Activated CD4-positive, alpha-beta memory T cell treated with anti-CD3 and anti-CD28 coated beads for 36 hours (primary cell): ENCODE results near the gene HNRNPA1. TPM values are rescaled to one million over a fixed set of nuclear protein-coding genes. Genes with fewer than 3 reads are reported as not detected.
A peak's percentile ranks its signal among the peaks of the same experiment; 100 is the strongest.
"Not testable (repeated sequence)": the region's sequence is repeated elsewhere in the genome, so short reads cannot be mapped to it uniquely, and the experiment has no call there.

Experiments
- CTCF ChIA-PET: fragments of 350-600 bp; sonication (Branson Sonifier 250); formaldehyde crosslinking; loops from one replicate; lab custom pipeline; 2021; ENCODE audit warnings: antibody characterized with exemption, inconsistent platforms; lab: Charles Lee
- POLR2A ChIA-PET: fragments of 350-600 bp; sonication (Branson Sonifier 250); formaldehyde crosslinking; loops from one replicate; lab custom pipeline; 2021; ENCODE audit warnings: antibody characterized with exemption; lab: Charles Lee
- DNase-seq: peaks from one replicate; pipeline ENCODE4 v3.0.0-alpha.2; 2020
- H3K27ac Mint-ChIP-seq: one replicate; pipeline ENCODE4 v1.8.0; 2021; ENCODE audit warnings: mixed read lengths
- H3K27me3 Mint-ChIP-seq: one replicate; pipeline ENCODE4 v1.8.0; 2021; ENCODE audit warnings: mixed read lengths
- H3K36me3 Mint-ChIP-seq: one replicate; pipeline ENCODE4 v1.8.0; 2021; ENCODE audit warnings: mixed read lengths
- H3K4me1 Mint-ChIP-seq: one replicate; pipeline ENCODE4 v1.8.0; 2021; ENCODE audit warnings: low read depth, mixed read lengths
- H3K4me3 Mint-ChIP-seq: one replicate; pipeline ENCODE4 v1.8.0; 2021; ENCODE audit warnings: mild to moderate bottlenecking, mixed read lengths
- H3K9me3 Mint-ChIP-seq: one replicate; pipeline ENCODE4 v1.8.0; 2021; ENCODE audit warnings: mixed read lengths
- intact Hi-C: fragments of 100-400 bp; cut with micrococcal nuclease; formaldehyde crosslinking; loops from one replicate; pipeline ENCODE4 v1.15.1; 2023
- total RNA-seq, 2 experiments: library from RNA; stranded (reverse); gene quantifications; one replicate each; pipeline ENCODE4 v1.2.3, GENCODE V29; 2021

HNRNPA1 gene
- total RNA-seq, 2 experiments from 2014 or later = 2,070 to 2,080 TPM

- no peaks in the 10 kb centered on the region for H3K36me3 Mint-ChIP-seq
- POLR2A ChIA-PET = no interaction called here
Measured at GRCh38 chr12:54298904-54299303, 18.4 kb downstream of the HNRNPA1 start.

DNA sequence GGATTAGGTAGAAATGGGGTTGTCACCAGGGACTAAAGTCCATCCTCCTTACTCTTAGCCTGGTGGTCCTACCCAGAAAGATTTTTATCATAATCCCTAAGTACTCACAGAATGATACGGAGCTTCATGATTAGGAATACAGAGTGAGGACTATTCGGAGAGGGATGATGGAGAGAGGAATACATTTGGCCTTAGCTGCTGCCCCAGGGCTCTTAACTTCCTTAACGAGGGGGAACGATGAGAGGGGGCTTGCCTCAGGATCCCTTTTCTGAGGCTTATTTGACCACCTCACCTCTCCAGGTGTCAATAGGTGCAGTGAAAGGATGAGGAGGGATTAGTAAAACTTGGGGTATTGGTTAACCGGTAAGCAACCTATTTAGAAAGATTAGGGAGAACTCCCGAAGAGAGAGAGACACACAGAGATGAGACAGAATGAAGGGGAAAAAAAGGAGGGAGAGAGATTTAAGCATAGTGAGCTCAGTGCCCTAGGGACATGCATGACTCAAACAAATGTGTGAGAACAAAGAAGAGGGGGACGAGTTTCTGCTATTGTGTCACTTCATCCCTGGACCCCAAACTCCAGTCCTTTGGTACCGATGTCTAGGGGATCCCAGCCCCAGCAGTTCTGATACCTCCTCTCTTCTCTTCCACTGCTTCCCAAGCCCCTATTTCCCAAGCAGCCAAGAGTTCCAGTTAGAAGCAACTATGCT lies 19.1 kb downstream of the HNRNPA1 start:
- intact Hi-C loops = no loop called here
- Mint-ChIP-seq H3K9me3 (no peaks in the 10 kb centered on the region), H3K27ac (no peak overlapping the region), H3K4me1 (peaks cover 9% of the 10 kb centered on the region), H3K27me3 (peaks cover 46% of the 10 kb centered on the region), H3K36me3 (no peaks in the 10 kb centered on the region), H3K4me3 (no peak overlapping the region)
- ChIA-PET CTCF (interaction anchor here (0.6 to 11.4 kb wide), 11 partner anchors 10 to 100 kb away, joined by 3 to 101 read pairs (median 5); partner anchors contain the start of gene COPZ1), POLR2A (interaction anchor here (0.9 kb wide), 1 partner anchor 25 kb away, joined by 3 read pairs; the partner anchor contains the start of gene COPZ1)
- DNase-seq = no peak

More at GRCh38 chr12:54298904-54299303, 18.4 kb downstream of the HNRNPA1 start:
- Mint-ChIP-seq H3K27me3 (peaks cover 40% of the 10 kb centered on the region), H3K9me3 (no peaks in the 10 kb centered on the region), H3K4me3 (no peak overlapping the region), H3K27ac (no peak overlapping the region), H3K4me1 (peaks cover 7% of the 10 kb centered on the region)
- CTCF ChIA-PET = interaction anchor here (0.6 to 11.4 kb wide), 11 partner anchors 9 to 101 kb away, joined by 3 to 101 read pairs (median 5); partner anchors contain the start of gene COPZ1
- intact Hi-C loops = no loop called here
- no peak for DNase-seq

GRCh38 chr12:54300225-54300731 lies 19.8 kb downstream of the HNRNPA1 start:
- ChIA-PET POLR2A (interaction anchor here (0.9 kb wide), 1 partner anchor 25 kb away, joined by 3 read pairs; the partner anchor contains the start of gene COPZ1), CTCF (interaction anchor here (0.9 to 4.0 kb wide), 7 partner anchors 14 to 92 kb away, joined by 3 to 13 read pairs (median 5); partner anchors contain the start of gene COPZ1)
- no peak overlapping the region for H3K27ac Mint-ChIP-seq
- intact Hi-C loops = no loop called here
- peaks cover 9% of the 10 kb centered on the region for H3K4me1 Mint-ChIP-seq
- H3K36me3 Mint-ChIP-seq = no peaks in the 10 kb centered on the region
- no peak for DNase-seq
- H3K27me3 Mint-ChIP-seq = peaks cover 47% of the 10 kb centered on the region
- H3K4me3 Mint-ChIP-seq = no peak overlapping the region
- no peaks in the 10 kb centered on the region for H3K9me3 Mint-ChIP-seq

DNA sequence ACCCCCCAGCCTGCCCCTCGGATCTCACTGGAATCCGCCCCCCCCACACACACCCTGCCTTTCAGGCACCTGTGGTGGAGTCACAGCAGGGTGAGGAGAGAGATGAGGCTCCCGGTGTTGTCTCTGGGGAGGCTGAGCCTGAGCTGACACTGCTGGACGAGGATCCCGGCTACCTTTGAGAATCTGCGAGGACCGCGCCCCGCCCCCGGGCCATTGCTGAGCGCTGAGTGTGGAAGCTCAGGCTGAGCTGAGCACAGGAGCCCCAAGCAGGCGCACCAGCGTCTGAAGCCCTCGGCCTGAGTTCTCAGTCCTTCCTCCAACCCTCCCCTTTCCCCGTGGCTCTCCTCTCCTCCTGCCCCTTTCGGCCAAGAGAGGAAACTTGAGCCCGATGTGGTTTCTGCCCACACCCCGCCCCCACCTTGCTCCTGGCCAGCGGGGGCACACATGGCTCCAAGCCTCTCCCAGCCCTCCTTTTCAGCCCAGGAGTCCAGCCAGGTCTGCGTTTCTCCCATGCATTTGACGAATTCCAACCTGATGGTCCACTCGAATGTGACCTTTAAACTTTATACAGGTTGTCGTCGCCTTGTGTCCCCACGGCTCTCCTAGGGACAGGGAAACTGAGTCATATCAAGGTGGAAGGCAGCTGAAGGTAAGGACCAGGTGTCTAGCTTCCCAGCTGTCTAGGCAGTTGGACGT lies 20.4 kb downstream of the HNRNPA1 start, which contains the start of gene NFE2:
TSS of gene NFE2 (minus strand) at position 284 of the 696 bp plus-strand sequence. CDS start 5,767 bp downstream, outside the sequence.
- peaks cover 47% of the 10 kb centered on the region for H3K27me3 Mint-ChIP-seq
- POLR2A ChIA-PET = no interaction called here
- H3K9me3 Mint-ChIP-seq = no peaks in the 10 kb centered on the region
- H3K27ac Mint-ChIP-seq = no peak within 1 kb of the TSS
- DNase-seq = peak; percentile 56
- intact Hi-C loops = no loop called here
- no peaks in the 10 kb centered on the region for H3K36me3 Mint-ChIP-seq
- peak within 1 kb of the TSS; percentile 21 for H3K4me3 Mint-ChIP-seq
- CTCF ChIA-PET = interaction anchor here (1.0 to 4.0 kb wide), 6 partner anchors 14 to 98 kb away, joined by 3 to 13 read pairs (median 5); partner anchors contain the start of gene COPZ1
- peaks cover 9% of the 10 kb centered on the region for H3K4me1 Mint-ChIP-seq

GRCh38 chr12:54301428-54302048 lies 21.0 kb downstream of the HNRNPA1 start:
- DNase-seq = no peak
- H3K4me1 Mint-ChIP-seq = peaks cover 9% of the 10 kb centered on the region
- peaks cover 47% of the 10 kb centered on the region for H3K27me3 Mint-ChIP-seq
- H3K4me3 Mint-ChIP-seq = no peak overlapping the region
- H3K36me3 Mint-ChIP-seq = no peaks in the 10 kb centered on the region
- CTCF ChIA-PET = interaction anchor here (1.0 to 4.0 kb wide), 7 partner anchors 8 to 98 kb away, joined by 3 to 13 read pairs (median 4); partner anchors contain the start of gene COPZ1
- POLR2A ChIA-PET = no interaction called here
- no peaks in the 10 kb centered on the region for H3K9me3 Mint-ChIP-seq
- intact Hi-C loops = no loop called here
- H3K27ac Mint-ChIP-seq = no peak overlapping the region

DNA sequence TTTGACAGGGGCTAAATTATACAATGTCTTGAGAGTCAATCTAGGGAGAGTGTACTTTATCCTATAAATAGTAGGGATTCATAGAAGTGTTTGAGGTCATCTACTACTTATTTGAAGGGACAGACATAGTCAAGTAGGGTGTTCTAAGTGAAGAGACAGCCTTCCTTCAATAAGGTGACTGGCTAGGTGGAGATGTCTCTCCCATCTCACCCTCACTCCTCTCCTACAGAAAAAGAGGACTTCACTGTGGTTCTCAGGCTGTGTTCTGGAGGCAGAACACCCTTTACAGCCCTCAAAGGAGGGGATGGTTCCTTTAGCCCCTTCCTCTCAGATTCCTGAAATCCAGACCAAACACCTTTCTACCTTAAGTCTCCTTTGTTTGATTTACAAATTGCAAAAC lies 23.1 kb downstream of the HNRNPA1 start:
- no peak overlapping the region for H3K4me3 Mint-ChIP-seq
- H3K27me3 Mint-ChIP-seq = peaks cover 53% of the 10 kb centered on the region
- CTCF ChIA-PET = interaction anchor here (0.8 to 1.5 kb wide), 2 partner anchors 10 kb away, joined by 3 read pairs; no protein-coding TSS in a partner anchor
- H3K36me3 Mint-ChIP-seq = no peaks in the 10 kb centered on the region
- intact Hi-C loops = no loop called here
- no peak for DNase-seq
- no peak overlapping the region for H3K27ac Mint-ChIP-seq
- peaks cover 15% of the 10 kb centered on the region for H3K4me1 Mint-ChIP-seq
- no peaks in the 10 kb centered on the region for H3K9me3 Mint-ChIP-seq
- POLR2A ChIA-PET = no interaction called here

DNA sequence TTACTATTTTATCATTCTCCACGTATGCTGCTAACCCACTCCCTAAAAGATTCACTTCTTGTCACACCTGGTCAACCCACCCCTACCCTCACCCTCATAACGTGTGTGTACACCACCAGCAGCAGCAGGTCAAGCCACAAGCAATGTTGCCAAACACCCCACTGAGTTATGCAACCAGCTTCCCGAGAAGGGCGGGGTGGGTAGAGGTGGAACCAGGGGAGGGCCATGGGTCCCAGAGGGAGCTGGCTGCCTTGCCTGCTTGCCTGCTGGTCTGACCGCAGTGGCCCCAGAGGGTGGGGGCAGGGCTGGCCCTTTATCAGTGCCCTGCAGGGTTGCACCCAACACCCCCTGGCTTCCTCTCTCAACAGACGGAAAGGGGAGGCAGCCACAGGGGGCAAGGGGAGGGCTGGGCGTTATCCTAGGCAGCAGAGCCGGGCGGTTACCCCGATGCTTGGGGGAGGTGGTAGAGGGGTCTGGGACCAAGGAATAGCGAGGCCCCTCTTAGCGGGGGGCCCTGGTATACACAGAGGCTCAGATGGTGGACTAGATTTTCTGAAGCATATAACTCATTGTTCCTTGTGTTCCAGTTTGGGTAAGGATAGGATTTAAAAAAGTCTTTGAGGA lies 23.8 kb downstream of the HNRNPA1 start:
- H3K27ac Mint-ChIP-seq = no peak overlapping the region
- POLR2A ChIA-PET = no interaction called here

DNA sequence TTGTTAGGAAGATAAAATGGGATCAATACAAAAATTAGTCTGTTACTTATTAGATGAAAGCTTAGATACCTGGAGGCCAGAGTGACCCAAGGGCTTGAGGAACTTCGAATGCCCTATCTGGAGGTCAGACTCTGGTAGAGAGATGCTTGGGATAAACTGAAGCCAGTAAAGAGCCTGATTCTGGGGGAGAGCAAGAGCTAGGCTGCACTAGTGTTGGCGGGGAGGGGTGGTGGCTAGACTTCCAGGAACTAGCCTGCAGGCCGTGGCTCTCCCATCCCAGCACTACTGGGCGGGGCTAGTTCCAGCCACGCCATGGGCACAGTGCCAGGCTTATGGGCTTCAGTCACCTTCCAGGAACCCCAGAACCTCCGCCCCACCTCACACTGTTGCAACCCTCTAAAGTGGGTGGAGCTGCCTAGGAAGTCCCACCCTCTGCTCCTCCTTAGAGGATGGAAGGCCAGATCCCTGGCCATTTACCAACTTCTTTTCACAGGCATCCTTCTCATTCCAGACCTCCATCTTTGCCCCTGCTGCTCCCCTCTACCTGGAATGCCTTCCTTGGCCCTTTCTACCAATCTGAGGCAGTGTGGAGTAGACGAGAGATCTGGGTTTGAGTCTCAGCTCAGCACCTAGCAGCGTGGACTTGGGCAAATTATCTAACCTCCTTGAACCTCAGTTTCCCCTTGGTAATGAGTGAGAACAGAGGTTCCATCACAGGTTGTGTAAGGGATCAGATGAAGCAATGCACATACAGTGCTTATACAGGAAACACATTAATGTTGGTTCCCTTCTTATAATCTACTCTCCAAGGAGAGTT lies 26.6 kb downstream of the HNRNPA1 start:
- H3K27me3 Mint-ChIP-seq = peaks cover 26% of the 10 kb centered on the region
- no peaks in the 10 kb centered on the region for H3K9me3 Mint-ChIP-seq
- H3K36me3 Mint-ChIP-seq = no peaks in the 10 kb centered on the region
- H3K27ac Mint-ChIP-seq = no peak overlapping the region
- POLR2A ChIA-PET = interaction anchor here (1.1 kb wide), 1 partner anchor 18 kb away, joined by 3 read pairs; no protein-coding TSS in a partner anchor
- CTCF ChIA-PET = interaction anchor here (0.7 to 2.6 kb wide), 8 partner anchors 14 to 165 kb away, joined by 3 to 16 read pairs (median 6); partner anchors contain the start of gene COPZ1
- no peak overlapping the region for H3K4me3 Mint-ChIP-seq
- peaks cover 12% of the 10 kb centered on the region for H3K4me1 Mint-ChIP-seq
- intact Hi-C loops = no loop called here
- peak; percentile 69 for DNase-seq

More for the DNA sequence above, 23.8 kb downstream of the HNRNPA1 start:
- DNase-seq = no peak
- CTCF ChIA-PET = interaction anchor here (1.5 kb wide), 1 partner anchor 11 kb away, joined by 3 read pairs; no protein-coding TSS in a partner anchor
- no peak overlapping the region for H3K4me3 Mint-ChIP-seq
- peaks cover 15% of the 10 kb centered on the region for H3K4me1 Mint-ChIP-seq
- intact Hi-C loops = no loop called here
- peaks cover 51% of the 10 kb centered on the region for H3K27me3 Mint-ChIP-seq
- H3K36me3 Mint-ChIP-seq = no peaks in the 10 kb centered on the region
- H3K9me3 Mint-ChIP-seq = no peaks in the 10 kb centered on the region

- Mint-ChIP-seq H3K27ac (no peak overlapping the region), H3K9me3 (no peaks in the 10 kb centered on the region), H3K4me1 (peaks cover 9% of the 10 kb centered on the region), H3K27me3 (peaks cover 6% of the 10 kb centered on the region), H3K4me3 (no peak overlapping the region), H3K36me3 (no peaks in the 10 kb centered on the region)
- intact Hi-C loops = no loop called here
- CTCF ChIA-PET = interaction anchor here (0.6 to 1.0 kb wide), 2 partner anchors 16 to 59 kb away, joined by 4 to 5 read pairs; no protein-coding TSS in a partner anchor
- POLR2A ChIA-PET = no interaction called here
- no peak for DNase-seq
Measured at GRCh38 chr12:54311051-54311450, 30.5 kb downstream of the HNRNPA1 start.

- H3K9me3 Mint-ChIP-seq, H3K27ac Mint-ChIP-seq, intact Hi-C loops, H3K4me3 Mint-ChIP-seq, H3K4me1 Mint-ChIP-seq, H3K36me3 Mint-ChIP-seq, H3K27me3 Mint-ChIP-seq, DNase-seq, POLR2A ChIA-PET: not testable (repeated sequence)
- CTCF ChIA-PET = interaction anchor here (1.1 to 2.0 kb wide), 3 partner anchors 9 to 24 kb away, joined by 3 to 5 read pairs (median 3); partner anchors contain the start of gene COPZ1
Measured at GRCh38 chr12:54312309-54312708, 31.8 kb downstream of the HNRNPA1 start.
